ENCODE measurements around the gene CYFIP2. TPM values are rescaled to one million over a fixed set of nuclear protein-coding genes. Genes with fewer than 3 reads are reported as not detected.

CYFIP2 gene
- total RNA-seq, 1 donor from 2014 or later = 173 TPM

DNA sequence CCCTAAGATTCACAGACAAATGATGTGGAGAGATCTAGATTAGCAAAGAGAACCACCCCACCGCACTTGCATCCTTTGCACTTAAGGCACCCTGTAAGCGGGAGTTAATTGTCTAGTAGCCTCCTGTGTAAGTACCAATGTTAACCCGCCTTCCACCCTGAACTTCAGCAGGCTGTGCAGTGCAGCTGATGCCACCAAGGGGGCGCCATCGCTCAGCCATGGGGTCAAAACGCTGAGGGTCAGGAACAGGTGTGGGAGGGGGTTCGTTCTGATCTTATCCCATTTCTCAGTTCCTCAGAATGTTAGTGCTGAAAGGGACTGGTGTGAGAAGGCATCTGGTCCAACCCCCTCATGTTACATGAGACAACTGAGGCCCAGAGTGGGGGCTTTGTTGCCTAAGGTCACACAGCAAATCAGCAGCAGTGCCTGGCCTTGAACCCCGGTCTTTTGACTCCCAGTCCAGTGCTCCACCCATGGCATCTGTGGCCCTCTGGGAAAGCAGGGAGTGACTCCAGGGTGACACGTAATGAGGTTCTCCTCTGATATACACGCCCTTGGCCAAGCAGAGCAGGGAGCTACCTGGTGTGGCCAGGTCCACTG lies 57.3 kb downstream of the CYFIP2 start:
- DNase-seq (ENCODE audit: low spot score) = no peak
- peaks cover 19% of the 10 kb centered on the region for H3K4me1 Mint-ChIP-seq (ENCODE audit: low read depth)
- H3K4me3 Mint-ChIP-seq = no peak overlapping the region
- H3K36me3 Mint-ChIP-seq (ENCODE audit: low read depth) = peaks cover 62% of the 10 kb centered on the region
- H3K9me3 Mint-ChIP-seq = no peaks in the 10 kb centered on the region
- no peaks in the 10 kb centered on the region for H3K27me3 Mint-ChIP-seq (ENCODE audit: insufficient read depth)
- intact Hi-C loops (cut with micrococcal nuclease) = no loop called here
- H3K27ac Mint-ChIP-seq = no peak overlapping the region

DNA sequence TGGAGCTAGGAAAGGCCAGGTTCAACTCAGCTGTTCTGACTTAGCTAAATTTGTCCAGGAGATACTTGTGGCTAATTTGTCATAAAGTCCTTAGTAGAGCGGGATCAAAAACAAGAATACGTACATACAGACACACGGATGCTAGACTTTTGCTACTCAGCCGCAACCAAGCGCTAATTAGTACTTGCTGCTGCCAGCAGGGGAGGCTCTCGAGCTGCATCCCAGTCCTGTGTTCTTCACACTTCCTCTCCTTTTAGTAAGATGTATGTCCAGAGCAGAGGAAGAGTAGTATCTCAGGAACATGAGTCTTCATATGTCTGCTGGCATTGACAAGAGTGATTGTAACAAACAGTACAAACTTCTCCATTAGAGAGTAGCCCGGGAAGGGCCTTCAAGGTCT lies 58.3 kb downstream of the CYFIP2 start:
- DNase-seq (ENCODE audit: low spot score) = no peak
- intact Hi-C loops (cut with micrococcal nuclease) = no loop called here
- H3K4me3 Mint-ChIP-seq = no peak overlapping the region

DNA sequence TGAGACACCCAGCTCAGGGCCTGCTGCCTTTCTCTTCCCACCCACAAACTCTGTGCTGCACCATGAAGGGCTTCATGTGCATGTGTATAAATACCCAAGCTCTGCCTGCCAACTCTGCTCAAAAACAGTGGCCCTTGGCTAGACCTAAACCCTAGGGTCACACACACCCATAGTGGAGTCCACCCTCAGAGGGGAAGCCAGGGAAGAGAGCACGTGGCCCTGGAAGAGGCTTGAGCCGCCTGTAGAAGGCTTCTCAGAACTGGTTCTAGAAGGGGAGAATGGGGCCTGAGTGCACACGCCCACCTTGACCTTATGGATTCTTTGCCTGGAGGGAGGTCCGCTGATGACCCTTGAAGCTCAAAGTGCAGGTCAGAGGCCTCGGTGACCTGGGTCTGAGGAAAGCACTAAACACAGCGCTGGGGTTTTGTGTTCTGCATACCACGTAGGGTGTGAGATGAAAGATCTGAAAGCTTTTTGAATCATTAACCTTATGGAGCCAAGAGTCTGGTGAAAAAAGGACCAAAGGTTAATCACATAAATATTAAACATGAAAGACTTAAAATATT lies 60.6 kb downstream of the CYFIP2 start:
- peaks cover 62% of the 10 kb centered on the region for H3K36me3 Mint-ChIP-seq (ENCODE audit: low read depth)
- no peak for DNase-seq (ENCODE audit: low spot score)
- intact Hi-C loops (cut with micrococcal nuclease) = loop anchor here (5.0 kb wide), 1 partner anchor 36 kb away; no protein-coding TSS in a partner anchor
- no peaks in the 10 kb centered on the region for H3K27me3 Mint-ChIP-seq (ENCODE audit: insufficient read depth)
- peak overlapping the region; percentile 42 for H3K27ac Mint-ChIP-seq
- peaks cover 39% of the 10 kb centered on the region for H3K4me1 Mint-ChIP-seq (ENCODE audit: low read depth)
- no peaks in the 10 kb centered on the region for H3K9me3 Mint-ChIP-seq
- H3K4me3 Mint-ChIP-seq = no peak overlapping the region

More for the DNA sequence above, 58.3 kb downstream of the CYFIP2 start:
- Mint-ChIP-seq H3K27me3 (ENCODE audit: insufficient read depth) (no peaks in the 10 kb centered on the region), H3K27ac (no peak overlapping the region), H3K9me3 (no peaks in the 10 kb centered on the region), H3K36me3 (ENCODE audit: low read depth) (peaks cover 59% of the 10 kb centered on the region), H3K4me1 (ENCODE audit: low read depth) (peaks cover 28% of the 10 kb centered on the region)

- intact Hi-C loops (cut with micrococcal nuclease) = loop anchor here (1.0 to 5.0 kb wide), 6 partner anchors 17 to 416 kb away; partner anchors contain the start of gene LSM11
These were observed 61.8 kb downstream of the CYFIP2 start for GRCh38 chr5:157327771-157328170.

DNA sequence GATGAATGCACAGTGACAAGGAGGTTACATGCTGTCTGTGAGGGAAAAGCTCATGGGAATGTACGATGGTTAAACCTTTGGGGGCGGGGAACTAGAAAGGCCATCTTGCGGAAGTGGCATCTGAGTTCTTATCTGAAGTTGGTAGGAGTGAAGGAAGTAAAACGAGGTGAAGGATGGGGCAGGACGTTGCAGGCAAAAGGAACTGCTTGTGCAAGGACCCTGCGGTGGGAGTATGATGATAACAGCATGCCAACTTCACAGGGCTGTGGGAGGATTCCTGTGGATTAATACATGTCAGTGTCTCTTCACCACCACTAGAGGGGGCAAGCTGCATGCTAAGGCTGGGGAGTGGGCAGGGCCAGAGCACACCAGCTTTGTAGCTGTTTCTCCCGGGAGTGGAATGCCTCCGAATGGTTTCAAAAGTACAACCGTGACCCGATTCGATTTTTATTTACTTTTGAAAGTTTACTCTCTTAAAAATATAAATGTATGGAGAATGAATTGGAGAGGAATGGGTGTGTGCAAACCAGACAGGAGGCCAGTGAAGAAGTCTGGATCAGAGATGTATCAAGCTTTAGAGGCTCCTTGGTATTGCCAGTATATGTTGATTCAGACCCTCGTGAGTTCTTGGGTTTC lies 62.5 kb downstream of the CYFIP2 start:
- peaks cover 49% of the 10 kb centered on the region for H3K4me1 Mint-ChIP-seq (ENCODE audit: low read depth)
- intact Hi-C loops (cut with micrococcal nuclease) = loop anchor here (1.0 to 5.0 kb wide), 6 partner anchors 16 to 415 kb away; partner anchors contain the start of gene LSM11
- no peaks in the 10 kb centered on the region for H3K9me3 Mint-ChIP-seq
- H3K4me3 Mint-ChIP-seq = peak overlapping the region; percentile 0
- peaks cover 58% of the 10 kb centered on the region for H3K36me3 Mint-ChIP-seq (ENCODE audit: low read depth)
- peak; percentile 46 for DNase-seq (ENCODE audit: low spot score)
- peak overlapping the region; percentile 83 for H3K27ac Mint-ChIP-seq
- no peaks in the 10 kb centered on the region for H3K27me3 Mint-ChIP-seq (ENCODE audit: insufficient read depth)

More at GRCh38 chr5:157327771-157328170, 61.8 kb downstream of the CYFIP2 start:
- DNase-seq (ENCODE audit: low spot score) = no peak
- Mint-ChIP-seq H3K9me3 (no peaks in the 10 kb centered on the region), H3K4me3 (peak overlapping the region; percentile 0), H3K4me1 (ENCODE audit: low read depth) (peaks cover 46% of the 10 kb centered on the region), H3K36me3 (ENCODE audit: low read depth) (peaks cover 61% of the 10 kb centered on the region), H3K27ac (peak overlapping the region; percentile 83), H3K27me3 (ENCODE audit: insufficient read depth) (no peaks in the 10 kb centered on the region)

DNA sequence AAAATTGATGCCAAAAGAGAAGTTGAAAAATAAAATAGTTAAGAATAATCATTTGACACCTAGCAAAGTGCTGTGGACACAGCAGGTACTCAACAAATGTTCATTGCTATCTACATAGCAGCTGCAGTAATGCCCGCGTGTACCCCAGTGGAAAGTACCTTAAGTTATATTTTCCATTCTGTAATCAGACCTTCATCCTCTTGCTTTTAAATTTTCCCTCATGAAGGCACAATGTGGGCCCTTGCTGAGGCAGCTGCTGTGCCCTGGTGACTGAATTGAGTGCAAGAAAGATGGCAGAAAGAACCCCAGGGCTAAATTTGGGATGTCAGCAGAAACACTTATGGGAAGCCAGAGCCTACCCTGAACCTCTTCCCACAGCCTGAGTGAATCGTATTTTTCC lies 65.9 kb downstream of the CYFIP2 start:
- peaks cover 45% of the 10 kb centered on the region for H3K4me1 Mint-ChIP-seq (ENCODE audit: low read depth)
- peak overlapping the region; percentile 85 for H3K27ac Mint-ChIP-seq
- no peak for DNase-seq (ENCODE audit: low spot score)
- intact Hi-C loops (cut with micrococcal nuclease) = no loop called here
- H3K4me3 Mint-ChIP-seq = no peak overlapping the region
- no peaks in the 10 kb centered on the region for H3K9me3 Mint-ChIP-seq
- H3K27me3 Mint-ChIP-seq (ENCODE audit: insufficient read depth) = no peaks in the 10 kb centered on the region
- peaks cover 57% of the 10 kb centered on the region for H3K36me3 Mint-ChIP-seq (ENCODE audit: low read depth)

- no peak for DNase-seq (ENCODE audit: low spot score)
- H3K9me3 Mint-ChIP-seq = no peaks in the 10 kb centered on the region
- H3K4me1 Mint-ChIP-seq (ENCODE audit: low read depth) = peaks cover 16% of the 10 kb centered on the region
- intact Hi-C loops (cut with micrococcal nuclease) = no loop called here
- H3K27me3 Mint-ChIP-seq (ENCODE audit: insufficient read depth) = no peaks in the 10 kb centered on the region
- H3K4me3 Mint-ChIP-seq = no peak overlapping the region
- H3K27ac Mint-ChIP-seq = no peak overlapping the region
- peaks cover 59% of the 10 kb centered on the region for H3K36me3 Mint-ChIP-seq (ENCODE audit: low read depth)
These were observed 69.9 kb downstream of the CYFIP2 start for GRCh38 chr5:157335534-157336422.

- H3K4me3 Mint-ChIP-seq = no peak overlapping the region
- peaks cover 13% of the 10 kb centered on the region for H3K4me1 Mint-ChIP-seq (ENCODE audit: low read depth)
- intact Hi-C loops (cut with micrococcal nuclease) = no loop called here
- DNase-seq (ENCODE audit: low spot score) = no peak
- H3K27ac Mint-ChIP-seq = no peak overlapping the region
- H3K36me3 Mint-ChIP-seq (ENCODE audit: low read depth) = peaks cover 57% of the 10 kb centered on the region
- H3K9me3 Mint-ChIP-seq = no peaks in the 10 kb centered on the region
- no peaks in the 10 kb centered on the region for H3K27me3 Mint-ChIP-seq (ENCODE audit: insufficient read depth)
These were observed 70.5 kb downstream of the CYFIP2 start for GRCh38 chr5:157336423-157336744.

- Mint-ChIP-seq H3K4me3 (no peak overlapping the region), H3K4me1 (ENCODE audit: low read depth) (peaks cover 11% of the 10 kb centered on the region), H3K27me3 (ENCODE audit: insufficient read depth) (no peaks in the 10 kb centered on the region), H3K36me3 (ENCODE audit: low read depth) (peaks cover 56% of the 10 kb centered on the region), H3K9me3 (no peaks in the 10 kb centered on the region), H3K27ac (no peak overlapping the region)
- DNase-seq (ENCODE audit: low spot score) = no peak
- intact Hi-C loops (cut with micrococcal nuclease) = no loop called here
These were observed 73.5 kb downstream of the CYFIP2 start for GRCh38 chr5:157339409-157339808.

- Mint-ChIP-seq H3K27ac (no peak overlapping the region), H3K4me1 (ENCODE audit: low read depth) (peaks cover 29% of the 10 kb centered on the region), H3K27me3 (ENCODE audit: insufficient read depth) (no peaks in the 10 kb centered on the region), H3K36me3 (ENCODE audit: low read depth) (peaks cover 64% of the 10 kb centered on the region), H3K9me3 (no peaks in the 10 kb centered on the region), H3K4me3 (no peak overlapping the region)
- DNase-seq (ENCODE audit: low spot score) = no peak
- intact Hi-C loops (cut with micrococcal nuclease) = loop anchor here (1.0 kb wide), 3 partner anchors 8 to 400 kb away; partner anchors contain the start of gene LSM11
These were observed 77.0 kb downstream of the CYFIP2 start for GRCh38 chr5:157342822-157343402.

DNA sequence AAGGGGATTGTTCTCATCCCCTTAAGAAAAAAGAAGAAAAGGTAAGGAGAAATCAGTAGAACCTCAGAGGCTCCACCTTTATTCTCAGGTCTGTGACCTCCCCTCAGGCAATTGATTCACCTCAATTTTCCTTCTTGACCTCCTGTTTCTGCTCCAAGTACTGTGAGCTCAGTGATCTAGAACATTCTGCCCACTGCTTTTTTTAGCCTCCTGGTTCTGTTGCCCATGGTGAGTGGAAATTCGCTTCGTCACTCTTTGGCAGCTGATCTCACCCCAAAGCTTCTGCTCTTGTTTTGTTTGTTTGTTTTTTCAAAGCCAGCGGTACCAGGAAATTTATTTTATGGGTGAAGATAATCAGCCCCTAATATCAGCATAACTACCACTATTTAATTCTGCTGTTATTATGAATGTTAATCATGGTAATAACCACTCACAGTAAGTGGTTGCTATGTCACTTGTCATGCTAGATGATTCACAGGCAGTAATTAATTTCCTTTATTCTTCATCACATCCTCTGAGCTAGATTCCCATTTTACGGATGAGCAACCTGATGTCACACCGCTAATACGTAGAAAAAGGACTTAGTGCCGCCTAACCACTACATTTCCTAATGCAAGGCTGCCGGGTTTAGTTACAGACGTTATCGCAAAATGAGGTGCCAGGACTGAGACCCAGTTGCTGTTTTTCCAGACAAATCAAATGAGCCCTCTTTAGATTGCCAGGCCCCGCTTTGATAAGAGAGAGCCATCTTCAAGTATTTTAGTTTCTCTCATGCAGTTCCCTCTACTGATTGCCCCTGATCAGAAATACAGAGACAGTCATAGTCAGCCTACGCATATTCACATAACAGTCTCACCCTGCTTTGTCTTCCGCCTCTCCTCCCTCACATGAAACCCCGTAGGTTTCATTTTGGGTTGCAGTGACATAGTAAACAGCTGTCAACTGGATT lies 78.2 kb downstream of the CYFIP2 start:
- no peak for DNase-seq (ENCODE audit: low spot score)
- no peak overlapping the region for H3K4me3 Mint-ChIP-seq
- intact Hi-C loops (cut with micrococcal nuclease) = loop anchor here (1.0 to 2.0 kb wide), 2 partner anchors 7 to 15 kb away; no protein-coding TSS in a partner anchor
- no peaks in the 10 kb centered on the region for H3K27me3 Mint-ChIP-seq (ENCODE audit: insufficient read depth)
- peaks cover 29% of the 10 kb centered on the region for H3K4me1 Mint-ChIP-seq (ENCODE audit: low read depth)
- H3K27ac Mint-ChIP-seq = peak overlapping the region; percentile 61
- H3K9me3 Mint-ChIP-seq = no peaks in the 10 kb centered on the region
- H3K36me3 Mint-ChIP-seq (ENCODE audit: low read depth) = peaks cover 66% of the 10 kb centered on the region
